GM12892 (cell line): ENCODE results near the gene HAX1.

Experiments
- POLR2A ChIP-seq: IDR thresholded peaks from 2 replicates; pipeline ENCODE4 v1.6.1; 2011; ENCODE audit warnings: low read depth, low read length, control low read depth
- POLR2AphosphoS5 ChIP-seq: IDR thresholded peaks from 2 replicates; pipeline ENCODE4 v1.6.1; 2011; ENCODE audit warnings: low read depth, low read length, control low read depth
- TAF1 ChIP-seq: IDR thresholded peaks from 2 replicates; pipeline ENCODE4 v1.6.1; 2011; ENCODE audit warnings: low read depth, mild to moderate bottlenecking, control low read depth, low read length, borderline replicate concordance

DNA sequence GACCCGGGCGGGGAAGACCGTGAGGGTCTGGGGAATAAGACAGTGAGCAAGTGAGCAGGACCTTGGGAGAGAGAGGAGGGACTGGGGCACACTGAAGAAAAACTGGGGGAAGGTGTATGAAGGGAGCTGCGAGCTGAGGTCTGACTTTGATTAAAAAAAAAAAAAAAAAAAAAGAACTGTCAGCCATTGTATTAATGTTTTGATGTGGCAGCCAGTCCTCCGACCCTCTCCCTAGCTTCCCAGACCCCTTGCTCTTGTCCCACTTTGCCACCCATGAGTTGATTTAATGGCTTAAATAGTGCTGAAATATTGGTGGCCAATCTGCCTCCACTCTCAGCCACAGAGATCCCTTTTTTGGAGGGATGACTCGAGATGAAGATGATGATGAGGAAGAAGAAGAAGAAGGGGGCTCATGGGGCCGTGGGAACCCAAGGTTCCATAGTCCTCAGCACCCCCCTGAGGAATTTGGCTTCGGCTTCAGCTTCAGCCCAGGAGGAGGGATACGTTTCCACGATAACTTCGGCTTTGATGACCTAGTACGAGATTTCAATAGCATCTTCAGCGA, 652 bp downstream of the HAX1 start:
- TF ChIP-seq POLR2A: no peak
- TF ChIP-seq POLR2AphosphoS5: no peak
- TF ChIP-seq TAF1: no peak
